ENCODE results near the gene LARP1. TPM values are rescaled to one million over a fixed set of nuclear protein-coding genes. Genes with fewer than 3 reads are reported as not detected.

Gene LARP1
- 100 to 1,000 TPM in 1 of 2 donors, 10 to 100 TPM in 1; 83.9 to 163 TPM for total RNA-seq

DNA sequence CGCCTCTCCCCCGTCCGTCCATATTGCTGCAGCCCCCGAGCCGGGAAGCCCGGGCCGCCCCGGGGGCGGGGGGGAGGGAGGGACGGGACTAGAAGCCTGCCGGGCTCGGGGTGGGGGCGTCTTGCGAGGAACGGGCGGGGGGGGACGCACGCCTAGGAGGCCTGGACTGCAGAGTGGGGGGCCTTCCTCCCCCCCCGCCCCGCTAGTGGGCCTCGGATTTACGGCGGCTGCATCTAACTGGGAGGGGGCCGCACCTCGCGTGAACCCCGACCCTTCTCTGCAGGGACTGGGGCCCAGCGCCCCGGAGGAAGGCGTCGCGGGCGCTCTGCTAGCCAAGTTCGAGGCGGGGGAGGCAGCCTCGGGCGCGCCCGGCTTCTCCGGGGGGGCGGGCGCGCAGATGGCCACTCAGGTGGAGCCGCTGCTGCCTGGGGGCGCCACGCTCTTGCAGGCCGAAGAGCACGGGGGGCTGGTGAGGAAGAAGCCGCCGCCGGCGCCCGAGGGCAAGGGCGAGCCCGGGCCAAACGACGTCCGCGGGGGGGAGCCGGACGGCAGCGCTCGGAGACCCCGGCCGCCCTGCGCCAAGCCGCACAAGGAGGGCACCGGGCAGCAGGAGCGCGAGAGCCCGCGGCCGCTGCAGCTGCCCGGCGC lies at the start of gene LARP1:
Gene LARP1 (plus strand): TSS at position 17 of the 648 bp plus-strand sequence. CDS start 381 bp downstream, at position 398.
- peak; percentile 25 for DNase-seq (ENCODE audit: low spot score)
- WGBS = 0% methylated on average over 22 of the region's 75 CpGs
- H3K4me3 ChIP-seq = peak within 1 kb of the TSS; percentile 83 to 90
- TF ChIP-seq POLR2A (IDR thresholded peaks at IDR 0.05) (peak; percentile 10), POLR2AphosphoS5 (IDR thresholded peaks at IDR 0.05) (no peak)
- intact Hi-C loops (cut with DNase I) = loop anchor here (1.0 to 10.0 kb wide), 3 partner anchors 73 to 179 kb away; partner anchors contain the start of genes CNOT8 and GEMIN5
- no peaks in the 10 kb centered on the region for H3K36me3 ChIP-seq
- peak within 1 kb of the TSS; percentile 95 to 96 for H3K27ac ChIP-seq
- H3K27me3 ChIP-seq (replicated peaks; ENCODE audit: insufficient read depth) = no peaks in the 10 kb centered on the region
- H3K9me3 ChIP-seq = no peaks in the 10 kb centered on the region
- H3K4me1 ChIP-seq (replicated peaks) = peaks cover 16% of the 10 kb centered on the region

DNA sequence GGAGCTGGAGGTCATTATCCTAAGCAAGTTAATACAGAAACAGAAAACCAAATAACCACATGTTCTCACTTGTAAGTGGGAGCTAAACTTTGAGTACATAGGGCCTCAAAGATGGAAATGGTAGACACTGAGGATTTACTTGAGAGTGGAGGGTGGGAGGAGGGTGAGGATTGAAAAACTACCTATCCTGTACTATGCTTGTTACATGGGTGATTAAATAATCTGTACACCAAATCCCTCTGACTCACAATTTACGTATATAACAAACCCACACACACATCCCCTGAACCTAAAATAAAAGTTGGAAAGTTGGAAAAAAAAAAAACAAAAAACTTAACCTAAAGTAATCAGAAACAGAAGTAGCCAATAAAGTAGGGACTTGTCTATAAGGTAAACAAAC lies 48.8 kb upstream of the LARP1 start:
- Histone ChIP-seq H3K9me3 (no peaks in the 10 kb centered on the region), H3K4me1 (replicated peaks) (no peaks in the 10 kb centered on the region), H3K27ac (no peak overlapping the region), H3K4me3 (no peak overlapping the region), H3K36me3 (no peaks in the 10 kb centered on the region), H3K27me3 (replicated peaks; ENCODE audit: insufficient read depth) (no peaks in the 10 kb centered on the region)
- WGBS = 97% methylated on average over 1 of the region's 1 CpG
- TF ChIP-seq CTCF (IDR thresholded peaks at IDR 0.05) = no peak
- no peak for TF ChIP-seq POLR2A (IDR thresholded peaks at IDR 0.05)
- no peak for TF ChIP-seq POLR2AphosphoS5 (IDR thresholded peaks at IDR 0.05)
- no peak for DNase-seq (ENCODE audit: low spot score)
- intact Hi-C loops (cut with DNase I) = no loop called here

- intact Hi-C loops (cut with DNase I) = no loop called here
- Histone ChIP-seq H3K4me3 (no peak overlapping the region), H3K36me3 (no peaks in the 10 kb centered on the region), H3K27ac (no peak overlapping the region), H3K4me1 (replicated peaks) (no peaks in the 10 kb centered on the region), H3K9me3 (no peaks in the 10 kb centered on the region), H3K27me3 (replicated peaks; ENCODE audit: insufficient read depth) (no peaks in the 10 kb centered on the region)
- WGBS = 90% methylated on average over 5 of the region's 5 CpGs
- TF ChIP-seq POLR2A (IDR thresholded peaks at IDR 0.05) = no peak
- DNase-seq (ENCODE audit: low spot score) = no peak
These were observed 47.5 kb upstream of the LARP1 start for GRCh38 chr5:154707641-154708040.

DNA sequence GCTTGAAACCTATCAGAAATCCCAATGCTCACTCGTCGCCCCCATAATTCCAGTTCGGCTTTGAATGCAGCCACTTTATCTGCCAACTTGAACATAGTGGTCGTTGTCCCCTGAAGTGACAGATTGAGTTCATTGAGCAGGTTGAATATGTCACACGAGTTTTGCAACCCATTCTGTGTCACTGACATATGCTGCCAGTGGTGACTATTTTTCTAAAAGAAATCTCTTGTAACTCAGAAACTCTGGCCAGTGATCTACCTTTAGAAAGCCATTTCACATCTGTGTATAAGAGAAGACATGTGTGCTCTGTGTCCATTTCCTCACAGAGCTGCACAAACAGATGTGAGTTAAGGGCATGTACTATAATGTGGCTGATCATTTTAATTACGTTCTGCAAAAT lies 47.0 kb upstream of the LARP1 start:
- Histone ChIP-seq H3K27ac (no peak overlapping the region), H3K36me3 (no peaks in the 10 kb centered on the region), H3K4me3 (no peak overlapping the region), H3K4me1 (replicated peaks) (no peaks in the 10 kb centered on the region), H3K27me3 (replicated peaks; ENCODE audit: insufficient read depth) (no peaks in the 10 kb centered on the region), H3K9me3 (no peaks in the 10 kb centered on the region)
- WGBS = 76% methylated on average over 6 of the region's 6 CpGs
- intact Hi-C loops (cut with DNase I) = no loop called here
- TF ChIP-seq POLR2AphosphoS5 (IDR thresholded peaks at IDR 0.05) (no peak), POLR2A (IDR thresholded peaks at IDR 0.05) (no peak), CTCF (IDR thresholded peaks at IDR 0.05) (no peak)
- no peak for DNase-seq (ENCODE audit: low spot score)

DNA sequence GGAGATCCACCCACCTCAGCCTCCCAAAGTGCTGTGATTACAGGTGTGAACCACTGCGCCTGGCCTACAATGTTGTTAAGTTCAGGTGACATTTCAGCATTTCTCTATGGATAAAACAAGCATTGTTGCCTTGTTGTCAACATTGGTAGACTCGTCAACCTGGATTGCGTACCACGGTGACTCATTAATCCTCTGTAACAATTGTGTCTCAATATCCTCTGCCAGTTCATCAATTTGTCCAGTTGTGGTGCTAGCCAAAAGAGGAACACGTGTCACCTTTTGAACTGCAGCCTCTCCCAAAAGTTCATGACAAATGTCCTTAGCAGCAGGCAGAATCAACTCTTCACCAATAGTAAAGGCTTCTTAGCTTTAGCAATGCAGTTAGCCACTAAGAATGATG lies 46.3 kb upstream of the LARP1 start:
- TF ChIP-seq CTCF (IDR thresholded peaks at IDR 0.05) (no peak), POLR2A (IDR thresholded peaks at IDR 0.05) (no peak)
- H3K27ac ChIP-seq = no peak overlapping the region
- intact Hi-C loops (cut with DNase I) = no loop called here
- no peaks in the 10 kb centered on the region for H3K4me1 ChIP-seq (replicated peaks)
- H3K27me3 ChIP-seq (replicated peaks; ENCODE audit: insufficient read depth) = no peaks in the 10 kb centered on the region
- H3K4me3 ChIP-seq = no peak overlapping the region
- WGBS = 86% methylated on average over 5 of the region's 5 CpGs
- DNase-seq (ENCODE audit: low spot score) = no peak
- H3K36me3 ChIP-seq = no peaks in the 10 kb centered on the region
- H3K9me3 ChIP-seq = no peaks in the 10 kb centered on the region

Data from prostate gland (tissue), 2 donors.